HCEC 1CT (cell line): ENCODE results near the gene BBOX1.
"Not testable (repeated sequence)": the region's sequence is repeated elsewhere in the genome, so short reads cannot be mapped to it uniquely, and the experiment has no call there.

Source experiments
- DNase-seq: peaks from one replicate; pipeline ENCODE4 v3.0.0-alpha.2; 2017

Gene BBOX1

DNA sequence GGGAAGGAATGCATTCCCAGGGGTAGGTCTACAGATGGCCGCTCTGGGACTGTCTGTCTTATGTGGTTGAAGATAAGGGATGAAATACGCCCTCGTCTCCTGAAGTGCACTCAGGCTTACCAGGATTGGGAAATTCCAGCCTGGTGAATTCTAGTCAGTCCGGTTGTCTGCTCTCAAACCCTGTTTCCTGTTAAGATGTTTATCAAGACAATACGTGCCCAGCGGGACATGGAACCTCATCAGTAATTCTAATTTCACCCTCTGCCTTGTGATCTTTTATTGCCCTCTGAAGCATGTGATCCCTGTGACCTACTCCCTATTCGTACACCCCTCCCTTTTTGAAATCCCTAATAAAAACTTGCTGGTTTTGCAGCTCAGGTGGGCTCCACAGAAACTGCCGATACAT is 95.3 kb downstream of the BBOX1 start:
- DNase-seq = not testable (repeated sequence)

DNA sequence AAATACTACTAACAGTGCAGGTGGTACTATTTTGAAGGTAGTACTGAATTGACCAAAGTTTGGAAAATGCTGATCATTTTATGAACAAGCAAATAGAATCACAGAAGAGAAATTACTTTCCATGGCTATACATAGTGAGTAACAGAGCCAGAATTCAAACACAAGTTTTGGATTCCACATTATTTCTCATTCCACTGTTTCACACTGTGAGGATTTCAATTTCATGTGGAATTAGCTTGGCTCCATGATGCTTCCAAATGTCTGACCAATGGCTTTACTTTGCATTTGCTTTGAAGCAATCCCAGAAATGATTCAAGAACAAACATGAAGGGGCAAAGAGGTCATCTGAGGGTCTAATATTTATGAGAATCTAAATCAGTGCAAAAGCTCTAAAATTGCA is 98.1 kb downstream of the BBOX1 start:
- no peak for DNase-seq

DNA sequence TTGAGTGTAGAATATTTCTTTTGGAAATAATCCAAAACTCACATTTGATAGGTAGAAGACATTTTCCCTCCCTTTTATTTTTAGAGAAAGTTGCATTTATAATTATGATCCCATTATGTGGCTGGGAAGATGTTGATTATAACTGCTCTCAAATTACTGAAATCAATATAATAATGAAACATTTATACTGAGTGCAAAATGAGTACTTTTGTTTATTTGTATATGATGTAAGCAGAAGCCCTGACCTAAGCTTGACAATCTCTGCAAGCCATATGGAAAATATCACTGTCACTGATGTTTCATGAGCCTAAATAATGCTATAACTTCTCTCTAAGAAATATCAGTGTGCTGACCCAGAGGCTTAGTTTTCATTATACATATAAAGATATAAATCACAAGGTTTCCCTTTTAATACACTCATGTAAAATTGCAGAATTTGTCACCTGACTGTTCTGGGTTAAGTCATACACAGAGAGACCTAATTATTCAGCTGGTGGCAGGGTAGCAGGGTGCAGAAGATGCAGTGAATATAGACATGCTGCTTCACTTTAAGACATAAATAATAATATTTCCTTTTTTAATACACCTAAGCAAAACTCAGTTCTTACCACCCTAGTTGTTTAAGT is 99.2 kb downstream of the BBOX1 start:
- DNase-seq = peak; percentile 56

DNA sequence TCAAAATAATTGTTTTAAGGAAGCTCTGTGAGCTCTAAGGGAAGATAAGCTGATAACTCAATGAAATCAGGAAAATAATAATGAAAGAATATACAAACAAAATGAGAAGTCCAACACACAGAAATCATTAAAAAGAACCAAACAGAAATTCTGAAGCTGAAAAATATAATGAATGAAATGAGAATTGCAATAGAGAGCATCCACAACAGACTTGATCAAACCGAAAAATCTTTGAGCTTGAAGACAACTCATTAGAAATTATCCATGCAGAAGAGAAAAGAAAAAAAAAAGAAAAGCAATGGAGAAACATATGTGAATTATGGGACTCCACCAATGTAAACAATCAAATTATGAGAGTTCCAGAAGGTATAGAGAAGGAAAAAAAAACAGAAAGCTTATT is 101.0 kb downstream of the BBOX1 start:
- DNase-seq = no peak

DNA sequence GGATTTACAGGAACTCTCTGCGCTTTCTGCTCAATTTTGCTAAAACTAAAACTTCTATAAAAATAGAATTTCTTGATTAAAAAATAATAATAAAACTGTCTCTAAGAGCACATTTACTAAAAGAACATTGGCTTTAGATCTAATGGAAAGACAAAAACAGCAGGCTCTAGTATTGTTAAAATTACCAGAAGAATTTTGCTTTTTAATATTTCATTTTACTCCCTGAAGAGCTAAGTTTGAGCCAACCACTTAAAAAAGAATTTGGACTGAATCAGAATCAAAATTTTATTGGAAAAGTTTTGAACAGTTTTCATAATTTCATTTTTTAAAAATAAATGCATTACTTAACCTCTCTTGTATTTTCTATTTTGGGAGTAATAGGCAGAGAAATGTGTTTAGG is 107.3 kb downstream of the BBOX1 start:
- no peak for DNase-seq

DNA sequence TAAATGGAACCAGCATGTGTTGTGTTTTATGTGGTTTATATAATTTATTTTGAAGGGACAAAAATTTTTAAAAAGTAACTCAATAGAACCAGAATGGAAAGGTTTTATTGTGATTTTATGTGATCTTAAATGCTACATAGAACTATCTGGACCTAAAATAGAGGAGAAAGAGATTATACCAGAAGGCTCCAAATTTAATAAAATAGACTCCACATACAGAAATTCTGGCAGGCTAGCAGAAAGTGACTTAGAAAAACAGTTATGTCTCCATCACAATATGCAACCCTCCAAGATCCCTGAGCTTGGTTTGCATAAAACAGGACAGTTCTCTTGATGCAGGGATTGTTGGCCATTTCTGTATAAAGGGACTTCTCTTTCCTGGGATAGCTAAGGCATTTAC is 107.9 kb downstream of the BBOX1 start:
- no peak for DNase-seq

DNA sequence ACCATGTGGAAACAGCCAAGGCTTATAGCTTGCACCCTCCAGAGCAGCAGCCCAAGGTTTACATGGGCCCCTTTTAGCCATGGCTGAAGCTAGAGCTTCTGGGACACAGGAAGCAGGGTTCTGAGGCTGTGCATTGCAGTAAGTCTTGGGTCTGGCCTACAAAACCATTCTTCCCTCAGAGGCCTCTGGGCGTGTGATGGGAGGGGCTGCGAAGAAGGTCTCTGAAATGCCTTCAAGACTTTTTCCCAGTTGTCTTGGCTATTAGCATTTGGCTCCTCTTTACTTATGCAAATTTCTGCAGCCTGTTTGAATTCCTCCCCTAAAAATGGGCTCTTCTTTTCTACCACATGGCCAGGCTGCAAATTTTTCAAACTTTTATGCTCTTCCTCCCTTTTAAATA is 109.5 kb downstream of the BBOX1 start:
- no peak for DNase-seq

DNA sequence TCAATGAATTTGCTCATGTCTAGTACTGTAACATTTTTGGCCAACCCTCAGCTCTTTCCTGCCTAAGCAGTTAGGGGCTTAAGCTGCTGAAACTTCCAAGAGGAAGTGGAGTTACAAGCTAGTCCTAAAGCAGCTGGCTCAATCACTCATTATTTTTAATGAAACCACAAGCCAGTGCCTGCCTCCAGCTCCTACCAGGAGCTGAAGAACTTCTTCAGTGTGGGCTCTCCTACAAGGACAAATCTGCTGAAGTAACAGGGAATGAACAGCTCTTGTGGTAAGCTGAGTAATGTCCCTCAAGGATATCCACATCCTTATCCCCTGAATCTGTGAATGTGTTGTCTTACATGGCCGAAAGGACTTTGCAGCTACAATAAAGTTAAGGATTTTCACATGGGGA is 112.5 kb downstream of the BBOX1 start:
- no peak for DNase-seq

DNA sequence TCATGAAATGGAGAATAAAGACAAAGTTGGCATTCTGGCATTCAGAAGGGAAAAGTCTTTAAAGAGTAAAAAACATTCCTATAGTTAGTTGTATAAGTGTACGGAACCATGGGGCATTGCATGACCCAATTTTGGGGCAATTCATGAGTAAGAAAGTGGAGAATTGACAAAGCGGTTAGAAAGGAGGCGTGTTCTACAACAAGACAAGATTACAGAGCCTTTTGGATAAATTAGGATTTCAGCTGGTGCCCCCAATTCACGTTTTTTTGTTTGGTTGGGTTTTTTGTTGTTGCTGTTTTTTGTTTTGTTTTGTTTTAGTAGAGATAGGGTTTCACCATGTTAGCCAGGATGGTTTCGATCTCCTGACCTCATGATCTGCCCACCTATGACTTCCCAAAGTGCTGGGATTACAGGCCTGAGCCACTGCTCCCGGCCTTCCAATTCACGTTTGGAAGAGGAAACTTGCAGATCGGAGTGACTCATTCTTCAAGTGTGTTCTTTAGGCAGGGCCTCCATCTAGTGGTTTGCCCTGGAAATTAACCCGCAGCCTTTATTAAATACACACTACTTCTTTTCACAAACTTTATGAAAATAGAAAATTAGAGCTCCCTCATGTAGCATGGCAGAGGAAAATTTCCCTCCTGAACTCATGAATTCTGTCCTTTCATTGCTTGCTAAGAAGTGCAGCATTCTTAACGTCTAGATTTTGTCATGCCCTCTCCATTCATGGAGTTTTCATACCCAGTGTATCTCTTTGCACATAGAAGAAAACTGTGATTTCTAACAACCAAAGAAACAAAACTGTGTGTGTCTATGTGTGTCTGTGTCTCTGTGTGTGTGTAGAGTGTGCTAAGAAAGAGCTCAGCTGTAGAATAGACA is 118.1 kb downstream of the BBOX1 start:
- DNase-seq = peak; percentile 84

DNA sequence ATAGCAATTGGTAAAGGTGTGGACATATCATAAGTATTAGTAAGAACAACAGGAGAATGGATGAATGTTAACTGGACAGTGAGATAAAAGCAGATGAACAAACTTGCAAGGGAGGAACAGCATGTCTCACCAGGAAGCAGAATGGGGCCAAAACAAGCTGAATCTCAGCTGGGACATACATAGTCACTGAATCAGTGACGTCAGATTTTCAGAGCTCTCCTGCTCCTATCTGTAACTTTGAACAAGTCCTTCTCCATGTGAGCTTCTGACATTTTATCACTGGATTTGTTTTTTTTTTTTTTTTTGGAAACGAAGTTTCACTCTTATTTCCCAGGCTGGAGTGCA is 118.7 kb downstream of the BBOX1 start:
- no peak for DNase-seq

DNA sequence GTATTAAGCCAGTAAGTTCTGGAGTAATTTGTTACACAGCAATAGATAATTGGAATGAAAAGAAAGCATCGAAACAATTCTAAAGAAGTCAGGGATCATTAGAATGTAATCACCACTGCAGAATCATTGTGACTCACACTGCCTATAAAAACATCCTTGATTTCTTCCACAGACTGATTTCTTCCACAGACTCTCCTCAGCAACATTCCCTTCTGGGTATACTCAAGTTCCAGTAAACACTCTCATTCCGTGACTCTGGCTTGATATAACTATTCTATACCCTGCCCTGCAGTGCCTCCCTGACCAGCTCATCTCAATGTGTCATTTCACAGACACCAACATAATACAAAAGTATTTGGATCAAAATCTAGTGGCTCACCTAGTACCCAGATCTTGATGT is 120.5 kb downstream of the BBOX1 start:
- DNase-seq = peak; percentile 40

DNA sequence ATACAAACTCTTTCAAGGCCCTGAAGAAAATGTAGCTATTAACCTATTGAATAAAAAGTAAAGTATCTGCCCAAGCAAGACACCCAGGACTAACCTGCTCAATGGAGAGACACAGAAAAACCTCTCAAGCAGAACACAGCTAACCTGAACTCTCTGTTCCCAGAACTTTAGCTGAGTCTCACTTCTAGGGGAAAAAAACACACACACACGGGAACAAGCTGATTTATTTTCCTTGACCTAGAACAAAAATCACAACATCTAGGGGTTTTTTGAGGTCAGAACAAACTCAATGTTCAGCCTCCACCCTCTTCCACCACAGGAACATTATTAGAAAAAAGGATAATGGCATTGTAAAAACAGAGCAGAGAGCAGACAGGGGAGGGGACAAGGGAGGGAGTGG is 121.6 kb downstream of the BBOX1 start:
- no peak for DNase-seq

DNA sequence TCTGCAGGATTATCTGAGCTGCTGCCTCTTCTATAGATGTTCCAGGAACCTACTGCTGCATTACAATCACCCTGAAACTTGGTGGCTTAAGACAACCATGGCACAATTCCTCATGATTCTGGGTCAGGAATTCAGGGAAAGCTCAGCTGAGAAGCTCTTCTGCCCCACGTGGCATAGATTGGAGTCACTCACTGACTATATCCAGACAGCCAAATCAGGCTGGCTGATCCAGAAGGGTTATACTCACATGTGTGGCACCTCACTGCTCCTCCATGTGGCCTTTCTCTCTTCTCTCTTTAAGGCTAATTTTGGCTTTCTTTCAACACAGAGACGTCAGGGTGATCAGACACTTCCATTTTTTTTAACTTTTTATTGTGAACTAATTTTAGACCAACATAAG is 125.5 kb downstream of the BBOX1 start:
- peak; percentile 19 for DNase-seq

DNA sequence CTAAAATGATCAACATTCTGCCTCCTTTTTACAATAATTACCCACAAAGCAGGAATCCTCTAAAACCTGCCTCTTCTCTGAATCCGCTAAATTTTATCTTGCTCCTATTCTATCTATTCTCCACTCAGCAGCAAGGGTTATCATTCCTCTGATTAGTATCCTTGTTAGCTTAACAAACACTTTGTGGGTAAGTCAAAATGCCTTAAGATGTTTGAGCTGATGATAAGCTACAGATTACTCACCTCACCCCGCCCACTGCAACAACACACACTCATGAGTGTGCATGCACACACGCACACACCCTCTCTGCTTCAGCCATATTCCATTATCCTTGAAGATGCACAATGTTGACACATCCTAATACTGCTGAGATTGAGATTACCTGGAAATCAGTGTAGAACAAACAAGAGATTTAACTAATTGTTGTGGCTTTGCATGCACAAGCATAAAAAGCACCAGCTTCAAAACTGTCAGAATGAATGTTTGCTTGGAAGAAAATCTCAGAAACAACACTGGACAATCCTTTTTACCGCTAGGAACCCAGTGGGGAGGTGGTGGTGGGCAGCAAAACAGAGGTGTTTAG is 130.9 kb downstream of the BBOX1 start:
- peak; percentile 37 for DNase-seq

DNA sequence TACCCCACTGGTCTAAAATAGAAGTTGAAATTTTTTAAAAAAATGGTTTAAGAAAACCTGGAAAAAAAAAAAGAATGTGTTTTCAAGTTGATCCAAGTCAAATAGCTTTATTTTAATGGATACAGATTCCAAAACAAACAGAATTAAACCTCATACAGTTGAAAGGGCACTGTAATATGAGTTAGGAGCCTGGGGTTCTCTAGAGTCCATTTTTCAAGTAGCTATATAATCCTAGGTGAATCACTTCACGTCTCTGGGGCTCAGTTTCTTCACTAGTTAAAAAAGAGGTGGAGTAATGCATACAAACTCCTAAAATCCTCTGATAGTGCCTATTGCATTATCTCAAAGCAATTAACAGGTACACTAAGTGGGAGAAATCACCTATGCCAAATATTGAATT is 132.9 kb downstream of the BBOX1 start:
- no peak for DNase-seq

DNA sequence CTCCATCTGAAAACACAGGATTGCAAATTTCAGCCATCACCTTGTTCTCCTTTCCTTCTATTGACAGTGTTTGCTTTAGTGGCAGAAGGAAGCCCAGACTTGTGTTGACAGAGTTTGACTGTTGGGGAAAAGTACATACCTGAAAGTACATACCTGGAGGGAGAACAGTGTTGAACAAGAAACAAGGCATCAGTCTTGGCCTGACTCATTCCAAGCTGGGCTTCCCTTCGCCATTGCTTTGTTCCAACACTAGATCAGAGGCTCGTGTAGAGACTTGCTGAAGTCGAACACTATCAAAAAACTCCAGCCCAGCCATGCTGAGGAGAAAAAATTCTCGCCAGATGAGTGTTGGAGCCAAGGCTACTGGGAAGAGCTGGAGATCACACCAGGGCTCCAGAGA is 133.4 kb downstream of the BBOX1 start:
- no peak for DNase-seq

DNA sequence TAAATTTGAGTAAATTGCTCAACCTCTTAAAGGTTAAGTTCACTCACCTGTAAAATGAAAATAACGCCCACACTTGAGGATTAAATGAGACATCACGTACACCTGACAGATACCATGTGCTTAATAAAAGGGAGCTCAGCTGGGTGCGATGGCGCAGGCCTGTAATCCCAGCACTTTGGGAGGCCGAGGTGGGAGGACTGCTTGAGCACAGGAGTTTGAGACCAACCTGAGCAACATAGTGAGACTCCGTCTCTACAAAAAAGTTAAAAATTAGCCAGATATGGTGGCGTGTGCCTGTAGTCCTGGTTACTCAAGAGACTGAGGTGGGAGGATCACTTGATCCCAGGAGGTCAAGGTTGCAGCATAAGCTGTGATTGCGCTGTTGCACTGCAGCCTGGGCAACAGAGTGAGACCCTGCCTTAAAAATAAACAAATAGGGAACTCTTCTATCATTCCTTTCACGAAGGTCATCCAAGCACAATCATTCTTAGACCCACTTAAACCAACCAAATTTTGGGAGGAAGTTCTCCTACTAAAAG is 134.1 kb downstream of the BBOX1 start:
- DNase-seq = no peak

DNA sequence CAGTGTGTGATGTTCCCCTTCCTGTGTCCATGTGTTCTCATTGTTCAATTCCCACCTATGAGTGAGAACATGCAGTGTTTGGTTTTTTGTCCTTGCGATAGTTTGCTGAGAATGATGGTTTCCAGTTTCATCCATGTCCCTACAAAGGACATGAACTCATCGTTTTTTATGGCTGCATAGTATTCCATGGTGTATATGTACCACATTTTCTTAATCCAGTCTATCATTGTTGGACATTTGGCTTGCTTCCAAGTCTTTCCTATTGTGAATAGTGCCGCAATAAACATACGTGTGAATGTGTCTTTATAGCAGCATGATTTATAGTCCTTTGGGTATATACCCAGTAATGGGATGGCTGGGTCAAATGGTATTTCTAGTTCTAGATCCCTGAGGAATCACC is 134.9 kb downstream of the BBOX1 start:
- DNase-seq = not testable (repeated sequence)
